NB4 (cell line): Measurements from ENCODE around the gene MNX1.

ENCODE experiments used
- DNase-seq: peaks from one replicate; pipeline ENCODE4 v3.0.0; 2010; ENCODE audit warnings: low read depth
- H3K4me3 ChIP-seq: one replicate; pipeline ENCODE4 v1.5.1; 2011; ENCODE audit warnings: mild to moderate bottlenecking, low read depth, low read length, moderate library complexity
- MAX ChIP-seq: IDR thresholded peaks from 2 replicates; pipeline ENCODE4 v1.6.1; 2011; ENCODE audit warnings: low read depth, low read length
- MYC ChIP-seq: IDR thresholded peaks from 2 replicates; pipeline ENCODE4 v1.6.1; 2011; ENCODE audit warnings: low read depth, low read length
- POLR2A ChIP-seq: IDR thresholded peaks from 2 replicates; pipeline ENCODE4 v1.6.1; 2011; ENCODE audit warnings: mild to moderate bottlenecking; ENCODE audit not compliant: insufficient read length; ENCODE audit errors: extremely low read depth
- TF ChIP-seq, protein P1 (sequence below): IDR thresholded peaks from one replicate; pipeline ENCODE4 v1.5.1; 2012; ENCODE audit warnings: low read depth, low read length

The MNX1 gene

DNA sequence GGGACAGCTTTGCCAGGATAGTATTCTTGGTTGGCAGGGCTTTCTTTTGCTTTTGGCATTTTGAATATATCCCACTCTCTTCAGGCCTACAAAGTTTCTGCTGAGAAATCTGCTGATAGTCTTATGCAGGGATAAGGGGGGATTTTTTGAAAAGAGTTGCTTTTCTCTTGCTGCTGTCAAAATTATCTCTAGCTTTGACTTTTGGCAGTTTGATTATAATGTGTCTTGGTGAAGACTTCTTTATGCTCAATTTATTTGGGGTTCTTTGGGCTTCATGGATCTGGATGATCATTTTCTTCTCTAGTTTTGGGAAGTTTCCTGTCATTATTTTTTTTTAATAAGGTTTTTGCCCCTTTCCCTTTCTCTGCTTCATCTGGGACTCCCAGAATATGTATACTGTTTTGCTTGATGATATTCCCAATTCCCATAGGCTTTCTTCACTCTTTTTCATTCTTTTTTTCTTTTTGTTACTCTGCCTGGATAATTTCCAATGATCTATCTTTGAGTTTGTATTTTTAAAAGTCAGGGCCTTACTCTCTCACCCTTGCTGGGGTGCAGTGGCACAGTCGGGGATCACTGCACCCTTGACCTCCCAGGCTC lies 31.4 kb downstream of the MNX1 start:
- H3K4me3 ChIP-seq = no peak overlapping the region
- TF ChIP-seq POLR2A (no peak), MAX (no peak)
- DNase-seq = no peak

GRCh38 chr7:156975620-156976019 lies 34.8 kb downstream of the MNX1 start:
- DNase-seq = no peak
- TF ChIP-seq MYC = no peak
- TF ChIP-seq MAX = no peak
- TF ChIP-seq, protein P1, sequence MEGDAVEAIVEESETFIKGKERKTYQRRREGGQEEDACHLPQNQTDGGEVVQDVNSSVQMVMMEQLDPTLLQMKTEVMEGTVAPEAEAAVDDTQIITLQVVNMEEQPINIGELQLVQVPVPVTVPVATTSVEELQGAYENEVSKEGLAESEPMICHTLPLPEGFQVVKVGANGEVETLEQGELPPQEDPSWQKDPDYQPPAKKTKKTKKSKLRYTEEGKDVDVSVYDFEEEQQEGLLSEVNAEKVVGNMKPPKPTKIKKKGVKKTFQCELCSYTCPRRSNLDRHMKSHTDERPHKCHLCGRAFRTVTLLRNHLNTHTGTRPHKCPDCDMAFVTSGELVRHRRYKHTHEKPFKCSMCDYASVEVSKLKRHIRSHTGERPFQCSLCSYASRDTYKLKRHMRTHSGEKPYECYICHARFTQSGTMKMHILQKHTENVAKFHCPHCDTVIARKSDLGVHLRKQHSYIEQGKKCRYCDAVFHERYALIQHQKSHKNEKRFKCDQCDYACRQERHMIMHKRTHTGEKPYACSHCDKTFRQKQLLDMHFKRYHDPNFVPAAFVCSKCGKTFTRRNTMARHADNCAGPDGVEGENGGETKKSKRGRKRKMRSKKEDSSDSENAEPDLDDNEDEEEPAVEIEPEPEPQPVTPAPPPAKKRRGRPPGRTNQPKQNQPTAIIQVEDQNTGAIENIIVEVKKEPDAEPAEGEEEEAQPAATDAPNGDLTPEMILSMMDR = no peak
- no peak for TF ChIP-seq POLR2A
- H3K4me3 ChIP-seq = no peak overlapping the region

- DNase-seq = peak; percentile 33
- no peak overlapping the region for H3K4me3 ChIP-seq
- TF ChIP-seq MAX (no peak), MYC (no peak), POLR2A (no peak)
- TF ChIP-seq, protein P1 = no peak
Measured at GRCh38 chr7:156969972-156970420, 40.5 kb downstream of the MNX1 start.

DNA sequence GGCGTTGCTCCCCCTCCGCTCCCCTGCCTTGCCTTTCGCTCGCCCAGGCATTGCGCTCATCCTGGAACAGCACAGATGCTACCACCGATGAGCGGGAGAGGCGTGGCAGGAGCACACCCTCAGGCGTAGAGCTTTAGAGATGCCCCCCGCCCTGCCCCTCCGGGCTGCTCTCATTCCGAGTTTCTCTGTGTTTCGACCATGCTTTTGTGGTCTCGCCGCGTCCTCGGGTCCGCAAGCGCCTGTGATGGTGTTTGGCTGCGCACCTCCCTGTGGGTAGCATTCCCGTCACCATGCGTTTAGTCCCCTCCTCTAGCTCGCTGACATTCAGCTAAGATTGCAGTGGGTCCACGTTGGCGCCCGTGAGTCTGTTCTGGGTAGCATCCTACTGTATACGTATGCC lies 42.3 kb downstream of the MNX1 start:
- DNase-seq = no peak
- TF ChIP-seq, protein P1 = no peak
- TF ChIP-seq POLR2A (no peak), MAX (no peak), MYC (no peak)

GRCh38 chr7:156966387-156966786 lies 44.1 kb downstream of the MNX1 start:
- TF ChIP-seq POLR2A (no peak), MAX (no peak), MYC (no peak)
- TF ChIP-seq, protein P1 = no peak
- H3K4me3 ChIP-seq = no peak overlapping the region
- DNase-seq = no peak

More for the DNA sequence above, 42.3 kb downstream of the MNX1 start:
- no peak overlapping the region for H3K4me3 ChIP-seq

DNA sequence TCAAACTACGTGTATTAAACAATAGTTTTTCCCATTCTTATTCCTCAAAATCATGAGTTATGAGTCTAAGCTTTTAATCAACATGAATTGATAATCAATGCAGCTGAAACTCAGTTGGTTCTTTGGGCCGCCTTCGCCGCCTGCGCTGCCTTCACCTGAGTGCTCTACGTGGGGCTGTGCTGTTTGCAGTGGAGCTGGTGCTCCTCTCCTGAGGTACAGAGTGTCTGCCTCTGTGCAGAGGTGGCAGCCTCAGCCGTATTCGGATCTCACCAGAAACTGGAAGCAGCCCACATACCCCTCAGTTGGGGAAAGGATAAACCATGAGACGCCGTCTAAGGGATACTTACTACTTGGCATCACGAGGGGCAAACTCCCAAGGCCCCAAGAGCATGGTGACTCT lies 45.5 kb downstream of the MNX1 start:
- no peak for DNase-seq
- no peak overlapping the region for H3K4me3 ChIP-seq
- no peak for TF ChIP-seq MYC
- TF ChIP-seq, protein P1 = no peak
- no peak for TF ChIP-seq MAX
- TF ChIP-seq POLR2A = no peak
